T follicular helper cell (primary cell): ENCODE data around the gene BRCC3.
"Not testable (repeated sequence)": the region's sequence is repeated elsewhere in the genome, so short reads cannot be mapped to it uniquely, and the experiment has no call there.

Experiments used
- DNase-seq: peaks from one replicate; pipeline ENCODE4 v3.0.0-alpha.2; 2020; ENCODE audit warnings: low read depth

BRCC3 gene

GRCh38 chrX:155143959-155144548, 72.7 kb downstream of the BRCC3 start:
- DNase-seq: no peak

GRCh38 chrX:155144926-155145325, 73.6 kb downstream of the BRCC3 start:
- DNase-seq: no peak

- not testable (repeated sequence) for DNase-seq
Observed at GRCh38 chrX:155147612-155148011, 76.3 kb downstream of the BRCC3 start.

- DNase-seq: not testable (repeated sequence)
Observed at GRCh38 chrX:155148166-155148565, 76.9 kb downstream of the BRCC3 start.

- peak; percentile 4 for DNase-seq
Observed at GRCh38 chrX:155148724-155149537, 77.6 kb downstream of the BRCC3 start.

- no peak for DNase-seq
Observed at GRCh38 chrX:155169881-155170280, 98.6 kb downstream of the BRCC3 start.
